Transverse colon (tissue), 4 donors: ENCODE measurements around the gene MED26. TPM values are rescaled to one million over a fixed set of nuclear protein-coding genes. Genes with fewer than 3 reads are reported as not detected.

ENCODE experiments used
- DNase-seq: peaks from one replicate; pipeline ENCODE4 v3.0.0-alpha.2; 2019
- H3K27ac ChIP-seq, 4 donors: fragments of 200-600 bp; sonication (generic); 2 replicates each; pipeline ENCODE4 v1.5.1; 2016 to 2018; ENCODE audit warnings: inconsistent platforms in 4 of 4
- H3K27me3 ChIP-seq: fragments of 200-600 bp; sonication (generic); 2 replicates; pipeline ENCODE4 v1.5.1; 2017; ENCODE audit warnings: inconsistent platforms
- H3K36me3 ChIP-seq, 4 donors: fragments of 200-600 bp; sonication (generic); 2 replicates each; pipeline ENCODE4 v1.5.1; 2017 to 2019; ENCODE audit warnings: inconsistent platforms in 4 of 4
- H3K4me1 ChIP-seq, 4 donors: fragments of 200-600 bp; sonication (generic); 2 replicates each; pipeline ENCODE4 v1.5.1; 2017 to 2020; ENCODE audit warnings: inconsistent platforms in 4 of 4
- H3K4me3 ChIP-seq, 4 donors: fragments of 200-600 bp; sonication (generic); 1 replicate in 1 of 4; 2 replicates in 3 of 4; pipeline versions ENCODE4 v1.5.1 to v1.6.1; 2017 to 2019; ENCODE audit warnings: inconsistent platforms in 4 of 4
- H3K9me3 ChIP-seq, 2 donors: fragments of 200-600 bp; sonication (generic); 2 replicates each; pipeline ENCODE4 v1.5.1; 2017 to 2019; ENCODE audit warnings: inconsistent platforms in 2 of 2
- CTCF ChIP-seq, 5 experiments: fragments of 200-600 bp in 3 of 5; fragments of 450-650 bp in 2 of 5; sonication (generic) in 3 of 5; IDR thresholded peaks; 1 replicate in 2 of 5; 2 replicates in 3 of 5; pipeline ENCODE4 v1.5.1; 2016 to 2017; ENCODE audit warnings: antibody characterized with exemption in 5 of 5, inconsistent platforms in 3 of 5, mild to moderate bottlenecking in 2 of 5, moderate library complexity in 1 of 5
- EP300 ChIP-seq: sonication (generic); formaldehyde crosslinking; IDR thresholded peaks from one replicate; pipeline ENCODE4 v1.6.1; 2017; ENCODE audit warnings: antibody characterized with exemption, low read depth
- POLR2A ChIP-seq: fragments of 450-650 bp; IDR thresholded peaks from one replicate; pipeline ENCODE4 v1.6.1; 2016; ENCODE audit warnings: antibody characterized with exemption, mild to moderate bottlenecking, moderate library complexity
- POLR2AphosphoS5 ChIP-seq, 3 donors: sonication (generic); formaldehyde crosslinking; IDR thresholded peaks; one replicate each; pipeline ENCODE4 v1.6.1; 2016; ENCODE audit warnings: antibody characterized with exemption in 3 of 3
- WGBS, 2 donors: methylation state at CpG; one replicate each; pipeline ENCODE4 v1.1.5; 2018; ENCODE audit warnings: low coverage in 1 of 2; 5-methylcytosine and 5-hydroxymethylcytosine counted together
- in situ Hi-C, 4 donors: fragments of 200-750 bp; cut with MboI; loops; one replicate each; pipeline versions ENCODE4 v1.15.0 to v1.15.1; 2017; ENCODE audit warnings: low sequenced_read_pairs in 3 of 4, low pct_ligation_motif_present in 1 of 4, low pct_unique_long_range_greater_than_20kb in 1 of 4
- intact Hi-C: fragments of 100-400 bp; cut with DNase I; formaldehyde crosslinking; loops from one replicate; pipeline ENCODE4 v1.15.1; 2023; ENCODE audit warnings: low total_unique reads
- total RNA-seq, 4 donors: library from RNA; depleted of rRNA; stranded (reverse); fragments of >200 nt; gene quantifications; one replicate each; pipeline ENCODE4 v1.1.0, GENCODE V29; 2016

The MED26 gene
- total RNA-seq, 4 donors from 2014 or later = 7.8 to 15.0 (median 9.5) TPM

- no peak for DNase-seq
- no peak for TF ChIP-seq POLR2A
- no peak for TF ChIP-seq POLR2AphosphoS5 (IDR thresholded peaks at IDR 0.05)
- TF ChIP-seq CTCF (IDR thresholded peaks at IDR 0.05) = no peak
- no peak for TF ChIP-seq EP300
- in situ Hi-C loops (no loop called here), intact Hi-C loops (no loop called here)
- 75 to 92% methylated on average over 2 of the region's 2 CpGs for WGBS, 2 donors
- Histone ChIP-seq H3K36me3 (peaks cover 0 to 52% (median 25%) of the 10 kb centered on the region in 4 donors), H3K4me3 (no peak overlapping the region), H3K27me3 (no peaks in the 10 kb centered on the region), H3K27ac (no peak overlapping the region), H3K4me1 (no peaks in the 10 kb centered on the region), H3K9me3 (no peaks in the 10 kb centered on the region)
These were observed 22.8 kb upstream of the MED26 start for GRCh38 chr19:16650821-16651220.

- peaks cover 0 to 63% (median 26%) of the 10 kb centered on the region in 4 donors for H3K36me3 ChIP-seq
- H3K9me3 ChIP-seq = no peaks in the 10 kb centered on the region
- no peak overlapping the region for H3K27ac ChIP-seq
- no peak overlapping the region for H3K4me3 ChIP-seq
- no peaks in the 10 kb centered on the region for H3K4me1 ChIP-seq
- H3K27me3 ChIP-seq = no peaks in the 10 kb centered on the region
- intact Hi-C loops = no loop called here
- TF ChIP-seq POLR2AphosphoS5 (IDR thresholded peaks at IDR 0.05) = no peak
- TF ChIP-seq POLR2A = no peak
- no peak for TF ChIP-seq CTCF (IDR thresholded peaks at IDR 0.05)
- TF ChIP-seq EP300 = no peak
- in situ Hi-C loops = no loop called here
- DNase-seq = no peak
- 68 to 74% methylated on average over 3 to 9 of the region's 9 CpGs for WGBS, 2 donors
These were observed 21.7 kb upstream of the MED26 start for GRCh38 chr19:16649734-16650133.

- intact Hi-C loops (no loop called here), in situ Hi-C loops (no loop called here)
- Histone ChIP-seq H3K36me3 (peaks cover 0 to 57% (median 27%) of the 10 kb centered on the region in 4 donors), H3K9me3 (no peaks in the 10 kb centered on the region), H3K27me3 (no peaks in the 10 kb centered on the region), H3K4me3 (no peak overlapping the region), H3K27ac (no peak overlapping the region), H3K4me1 (no peaks in the 10 kb centered on the region)
- DNase-seq = no peak
- no peak for TF ChIP-seq EP300
- TF ChIP-seq POLR2AphosphoS5 (IDR thresholded peaks at IDR 0.05) = no peak
- TF ChIP-seq POLR2A = no peak
- WGBS, 2 donors = 95% methylated on average over 9 of the region's 9 CpGs; no CpG with 5 or more reads in 1 of the 2 donors
These were observed 17.1 kb upstream of the MED26 start for GRCh38 chr19:16645140-16645539.

- intact Hi-C loops (no loop called here), in situ Hi-C loops (no loop called here)
- H3K4me3 ChIP-seq = no peak overlapping the region
- H3K36me3 ChIP-seq = peaks cover 0 to 52% (median 25%) of the 10 kb centered on the region in 4 donors
- H3K9me3 ChIP-seq = no peaks in the 10 kb centered on the region
- whole genome bisulfite sequencing, 2 donors = 93 to 98% methylated on average over 3 to 10 of the region's 10 CpGs
- H3K27ac ChIP-seq = no peak overlapping the region
- DNase-seq = no peak
- H3K27me3 ChIP-seq = no peaks in the 10 kb centered on the region
- H3K4me1 ChIP-seq = no peaks in the 10 kb centered on the region
- TF ChIP-seq EP300 (no peak), POLR2A (no peak), CTCF (IDR thresholded peaks at IDR 0.05) (no peak), POLR2AphosphoS5 (IDR thresholded peaks at IDR 0.05) (no peak)
These were observed 13.7 kb upstream of the MED26 start for GRCh38 chr19:16641695-16642094.

GRCh38 chr19:16640951-16641350 lies 12.9 kb upstream of the MED26 start:
- WGBS, 2 donors = 86 to 100% methylated on average over 1 of the region's 1 CpG
- H3K27me3 ChIP-seq = no peaks in the 10 kb centered on the region
- H3K9me3 ChIP-seq = no peaks in the 10 kb centered on the region
- no peak for DNase-seq
- no peak for TF ChIP-seq EP300
- TF ChIP-seq CTCF (IDR thresholded peaks at IDR 0.05) = no peak
- TF ChIP-seq POLR2AphosphoS5 (IDR thresholded peaks at IDR 0.05) = no peak
- TF ChIP-seq POLR2A = no peak
- in situ Hi-C loops (no loop called here), intact Hi-C loops (no loop called here)
- H3K4me1 ChIP-seq = no peaks in the 10 kb centered on the region
- H3K27ac ChIP-seq = no peak overlapping the region
- H3K36me3 ChIP-seq = peaks cover 0 to 50% (median 22%) of the 10 kb centered on the region in 4 donors
- no peak overlapping the region for H3K4me3 ChIP-seq
